NCI-H1417 (cell line): ENCODE measurements around the gene NFYA.
A peak's percentile ranks its signal among the peaks of the same experiment; 100 is the strongest.
"Not testable (repeated sequence)": the region's sequence is repeated elsewhere in the genome, so short reads cannot be mapped to it uniquely, and the experiment has no call there.

Experiments
- DNase-seq, 3 experiments: peaks; one replicate each; lab custom pipeline; 2025; lab: John Stamatoyannopoulos, UW

NFYA gene

DNA sequence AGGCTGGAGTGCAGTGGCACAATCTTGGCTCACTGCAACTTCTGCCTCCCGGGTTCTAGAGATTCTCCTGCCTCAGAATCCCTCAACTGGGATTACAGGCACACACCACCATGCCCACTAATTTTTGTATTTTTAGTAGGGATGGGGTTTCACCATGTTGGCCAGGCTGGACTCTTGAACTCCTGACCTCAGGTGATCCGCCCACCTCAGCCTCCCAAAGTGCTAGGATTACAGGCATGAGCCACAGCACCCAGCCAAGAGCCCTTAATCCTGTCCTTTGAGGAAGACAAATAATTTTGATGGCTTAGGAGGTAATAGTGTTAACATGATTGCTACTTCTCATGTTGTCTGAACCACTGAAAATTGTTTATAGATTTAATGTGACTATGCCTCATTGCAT lies 42.3 kb downstream of the NFYA start:
- DNase-seq = not testable (repeated sequence)

GRCh38 chr6:41119508-41119907 lies 46.7 kb downstream of the NFYA start:
- no peak for DNase-seq

DNA sequence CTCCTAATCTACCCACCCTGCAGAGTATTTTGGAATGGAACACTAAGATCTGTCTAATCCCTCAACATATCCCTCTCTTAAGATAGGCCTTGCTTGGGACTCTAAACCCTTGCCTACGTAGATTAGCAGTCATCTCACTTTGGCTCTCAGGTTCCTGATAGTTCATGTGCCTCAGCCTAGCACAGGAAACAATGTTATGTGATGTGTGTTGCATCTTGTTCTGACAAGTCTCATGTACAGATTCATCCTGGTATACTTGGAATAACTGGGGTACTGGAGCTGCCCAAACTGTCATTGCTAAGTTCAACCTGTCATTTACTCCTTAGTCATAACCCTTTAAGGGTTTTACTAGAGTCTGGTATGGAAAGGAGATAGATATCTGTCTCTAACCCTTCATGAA lies 47.3 kb downstream of the NFYA start:
- no peak for DNase-seq

DNA sequence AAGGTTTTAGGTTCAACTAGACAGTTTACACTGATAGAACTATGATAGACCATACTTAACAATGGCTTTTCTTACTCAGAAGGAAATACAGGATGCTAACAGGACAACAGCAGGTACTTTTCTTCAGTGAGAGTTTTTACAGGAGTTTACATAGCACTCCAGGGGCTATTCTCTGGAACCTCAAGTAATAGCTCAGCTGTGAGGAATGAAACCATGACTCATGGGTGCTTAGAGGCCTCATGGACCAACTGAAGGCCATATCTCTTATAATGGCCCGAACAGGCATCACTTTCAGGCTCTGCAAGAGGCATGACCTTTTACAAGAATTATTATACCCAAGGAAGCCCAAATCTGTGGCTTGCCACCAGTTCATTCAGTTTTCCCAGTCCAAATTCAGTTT lies 49.6 kb downstream of the NFYA start:
- DNase-seq = peak in 1 of 3 experiments; percentile 36

DNA sequence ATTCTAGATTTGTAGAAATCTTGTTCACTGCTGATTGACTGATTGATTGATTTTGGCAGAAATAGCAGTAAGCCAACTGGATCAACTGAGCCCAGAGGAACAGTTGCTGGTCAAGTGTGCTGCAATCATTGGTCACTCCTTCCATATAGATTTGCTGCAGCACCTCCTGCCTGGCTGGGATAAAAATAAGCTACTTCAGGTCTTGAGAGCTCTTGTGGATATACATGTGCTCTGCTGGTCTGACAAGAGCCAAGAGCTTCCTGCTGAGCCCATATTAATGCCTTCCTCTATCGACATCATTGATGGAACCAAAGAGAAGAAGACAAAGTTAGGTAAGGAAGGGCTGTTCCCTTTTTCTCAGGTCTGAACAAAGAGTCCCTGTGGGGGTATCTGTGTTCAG lies 50.1 kb downstream of the NFYA start:
- peak in 2 of 3 experiments; percentile 6 to 83 for DNase-seq

GRCh38 chr6:41125282-41125681 lies 52.5 kb downstream of the NFYA start:
- DNase-seq = no peak

DNA sequence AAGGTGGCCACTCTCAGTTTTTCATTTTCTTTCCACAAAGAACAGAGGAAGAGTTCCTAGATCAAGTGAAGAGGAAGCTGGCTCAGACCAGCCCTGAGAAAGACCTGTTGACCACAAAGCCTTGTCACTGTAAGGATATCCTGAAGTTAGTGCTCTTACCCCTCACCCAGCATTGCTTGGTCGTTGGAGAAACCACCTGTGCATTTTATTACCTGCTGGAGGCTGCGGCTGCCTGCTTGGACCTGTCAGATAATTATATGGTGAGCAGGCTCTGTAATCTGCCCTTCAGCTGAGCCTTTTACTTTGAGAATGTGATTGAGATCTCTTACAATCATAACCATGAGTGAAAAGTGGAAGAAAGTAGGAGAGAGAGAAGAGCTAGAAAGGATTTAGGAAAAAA lies 59.5 kb downstream of the NFYA start:
- peak; percentile 59 to 86 (median 65) for DNase-seq

- no peak for DNase-seq
Measured at GRCh38 chr6:41135062-41135832, 62.5 kb downstream of the NFYA start.

DNA sequence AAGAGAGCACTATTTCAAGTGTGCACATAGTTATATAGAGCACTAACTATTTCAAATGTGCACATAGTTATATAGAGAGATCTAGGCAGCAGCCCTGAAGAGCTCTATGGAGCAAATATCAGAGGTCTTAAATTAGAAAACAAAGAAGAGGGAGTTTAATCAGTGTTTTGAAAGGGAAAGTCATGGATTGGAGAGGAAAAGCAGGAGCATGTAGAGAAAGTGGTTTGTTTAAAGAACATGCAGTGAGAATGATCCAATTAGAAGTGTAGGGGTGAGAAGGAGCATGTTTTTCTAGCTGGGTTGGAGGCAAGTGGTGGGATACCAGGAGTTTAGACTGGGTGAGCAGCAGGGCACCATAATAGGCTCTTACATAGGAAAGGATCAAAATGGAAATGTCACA lies 64.1 kb downstream of the NFYA start:
- no peak for DNase-seq

- no peak for DNase-seq
Measured at GRCh38 chr6:41147917-41148316, 75.1 kb downstream of the NFYA start.
